Measurements from ENCODE around the gene ZC3H4. TPM values are rescaled to one million over a fixed set of nuclear protein-coding genes. Genes with fewer than 3 reads are reported as not detected.

ZC3H4 gene
- total RNA-seq, 4 donors from 2014 or later, result 22.5 to 28.7 (median 24.9) TPM

GRCh38 chr19:47097396-47098201 is 16.0 kb downstream of the ZC3H4 start:
- H3K27ac ChIP-seq, result peak overlapping the region in 3 of 4 donors; percentile 17 to 56 (median 49)
- peak overlapping the region in 1 of 2 donors; percentile 6 for H3K4me3 ChIP-seq

GRCh38 chr19:47096721-47097120 is 16.9 kb downstream of the ZC3H4 start:
- H3K4me1 ChIP-seq, result peaks cover 0 to 89% (median 23%) of the 10 kb centered on the region in 3 donors

More at GRCh38 chr19:47097396-47098201, 16.0 kb downstream of the ZC3H4 start:
- H3K36me3 ChIP-seq, result peaks cover 0 to 17% of the 10 kb centered on the region in 2 donors
- 67 to 88% methylated on average over 13 to 16 of the region's 31 CpGs for WGBS, 2 donors (ENCODE audit: low coverage in 1 of 2)
- ATAC-seq, result peak; percentile 57
- H3K9me3 ChIP-seq, result no peaks in the 10 kb centered on the region
- TF ChIP-seq EP300 (IDR thresholded peaks at IDR 0.05), result no peak
- TF ChIP-seq POLR2AphosphoS5 (IDR thresholded peaks at IDR 0.05), result no peak
- no peaks in the 10 kb centered on the region for H3K27me3 ChIP-seq
- H3K4me1 ChIP-seq, result peaks cover 0 to 98% (median 26%) of the 10 kb centered on the region in 3 donors

GRCh38 chr19:47096100-47096704 is 17.4 kb downstream of the ZC3H4 start:
- Histone ChIP-seq H3K27ac (peak overlapping the region in 1 of 4 donors; percentile 41), H3K36me3 (peaks cover 0 to 31% of the 10 kb centered on the region in 2 donors), H3K9me3 (no peaks in the 10 kb centered on the region), H3K4me3 (no peak overlapping the region), H3K4me1 (peaks cover 0 to 84% (median 22%) of the 10 kb centered on the region in 3 donors), H3K27me3 (no peaks in the 10 kb centered on the region)
- TF ChIP-seq POLR2AphosphoS5 (IDR thresholded peaks at IDR 0.05) (no peak), CTCF (IDR thresholded peaks at IDR 0.05) (no peak), EP300 (IDR thresholded peaks at IDR 0.05) (no peak), POLR2A (IDR thresholded peaks at IDR 0.05) (no peak)
- ATAC-seq, result no peak
- 92 to 100% methylated on average over 5 of the region's 12 CpGs for WGBS, 2 donors (ENCODE audit: low coverage in 1 of 2)

More at GRCh38 chr19:47096721-47097120, 16.9 kb downstream of the ZC3H4 start:
- H3K4me3 ChIP-seq, result no peak overlapping the region
- no peak for TF ChIP-seq POLR2A (IDR thresholded peaks at IDR 0.05)
- no peak for TF ChIP-seq CTCF (IDR thresholded peaks at IDR 0.05)
- TF ChIP-seq EP300 (IDR thresholded peaks at IDR 0.05), result no peak
- TF ChIP-seq POLR2AphosphoS5 (IDR thresholded peaks at IDR 0.05), result no peak
- no peaks in the 10 kb centered on the region for H3K27me3 ChIP-seq
- H3K36me3 ChIP-seq, result peaks cover 0 to 26% of the 10 kb centered on the region in 2 donors
- 82% methylated on average over 2 of the region's 9 CpGs; no CpG with 5 or more reads in 1 of the 2 donors for WGBS, 2 donors (ENCODE audit: low coverage in 1 of 2)
- no peak for ATAC-seq
- H3K9me3 ChIP-seq, result no peaks in the 10 kb centered on the region
- no peak overlapping the region for H3K27ac ChIP-seq

- H3K9me3 ChIP-seq, result no peaks in the 10 kb centered on the region
- no peak for ATAC-seq
- TF ChIP-seq CTCF (IDR thresholded peaks at IDR 0.05) (no peak), POLR2AphosphoS5 (IDR thresholded peaks at IDR 0.05) (no peak), EP300 (IDR thresholded peaks at IDR 0.05) (no peak), POLR2A (IDR thresholded peaks at IDR 0.05) (no peak)
- peaks cover 0 to 79% (median 22%) of the 10 kb centered on the region in 3 donors for H3K4me1 ChIP-seq
- H3K4me3 ChIP-seq, result no peak overlapping the region
- peak overlapping the region in 3 of 4 donors; percentile 38 to 43 (median 41) for H3K27ac ChIP-seq
- H3K36me3 ChIP-seq, result peaks cover 0 to 37% of the 10 kb centered on the region in 2 donors
- H3K27me3 ChIP-seq, result no peaks in the 10 kb centered on the region
- WGBS, 2 donors (ENCODE audit: low coverage in 1 of 2), result 71 to 83% methylated on average over 7 to 8 of the region's 9 CpGs
Observed at GRCh38 chr19:47095476-47096099, 18.0 kb downstream of the ZC3H4 start.

Data from gastroesophageal sphincter (tissue), 4 donors.